M059J (cell line): ENCODE measurements around the gene TEN1. TPM values are rescaled to one million over a fixed set of nuclear protein-coding genes. Genes with fewer than 3 reads are reported as not detected.

Experiments used
- DNase-seq: peaks from one replicate; pipeline ENCODE4 v3.0.0-alpha.2; 2012; ENCODE audit warnings: low read depth
- total RNA-seq: library from RNA; depleted of rRNA; stranded (reverse); fragments of >200 nt; shearing (Covaris generic); gene quantifications from 2 replicates; pipeline ENCODE4 v1.2.3, GENCODE V29; 2014

Gene TEN1
- total RNA-seq, 1 experiment from 2014 or later: 14.3 TPM

GRCh38 chr17:76005263-76006149 is 26.5 kb downstream of the TEN1 start:
- DNase-seq: peak; percentile 54

DNA sequence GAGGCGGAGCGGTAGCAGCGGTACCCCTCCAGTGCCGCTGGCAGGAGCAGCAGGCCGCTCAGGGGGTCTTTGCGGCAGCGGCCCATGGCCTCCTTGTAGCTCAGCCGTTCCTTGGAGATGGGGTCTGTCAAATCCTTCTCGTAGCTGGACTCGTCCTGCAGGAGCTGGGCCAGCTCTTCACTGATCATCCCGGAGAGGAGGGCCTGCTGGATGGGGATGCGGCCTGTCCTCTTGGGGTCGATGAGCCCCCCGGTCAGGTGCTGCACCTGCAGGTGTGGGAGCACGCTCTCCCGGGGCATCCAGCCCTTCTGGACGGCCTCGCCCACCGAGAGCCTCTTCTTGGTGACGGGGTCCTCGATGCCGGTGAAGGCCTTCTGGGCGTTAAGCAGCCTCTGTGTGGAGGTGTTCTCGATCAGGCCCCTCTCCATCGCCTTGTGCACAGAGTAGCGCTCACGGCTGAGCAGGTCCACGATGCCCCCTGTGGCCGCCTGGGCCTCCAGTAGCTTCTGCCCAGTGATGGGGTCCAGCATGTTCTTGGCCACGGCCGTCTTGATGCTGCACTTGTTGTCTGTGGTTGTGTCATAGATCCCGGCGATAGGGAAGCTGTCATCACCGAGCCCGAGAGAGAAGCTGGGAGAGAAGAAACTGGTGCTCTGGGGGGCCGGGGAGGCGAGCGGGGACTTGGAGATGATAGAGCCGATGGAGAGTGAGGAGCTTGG is 28.2 kb downstream of the TEN1 start:
- DNase-seq: no peak

DNA sequence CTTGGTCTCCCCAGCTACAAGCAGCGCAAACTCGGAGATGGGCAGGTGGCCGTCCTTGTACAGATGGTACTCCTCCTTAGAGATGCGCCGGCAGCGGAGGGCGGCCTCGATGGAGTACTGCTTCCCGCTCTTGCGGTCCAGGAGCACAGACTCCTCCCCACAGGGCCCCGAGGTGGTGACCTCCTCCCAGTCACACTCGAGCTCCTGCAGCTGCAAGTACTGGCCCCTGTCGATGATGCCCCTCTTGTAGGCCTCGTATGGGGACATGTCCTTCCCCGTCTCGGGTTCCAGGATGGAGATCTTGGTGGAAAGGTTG is 28.8 kb downstream of the TEN1 start:
- no peak for DNase-seq

DNA sequence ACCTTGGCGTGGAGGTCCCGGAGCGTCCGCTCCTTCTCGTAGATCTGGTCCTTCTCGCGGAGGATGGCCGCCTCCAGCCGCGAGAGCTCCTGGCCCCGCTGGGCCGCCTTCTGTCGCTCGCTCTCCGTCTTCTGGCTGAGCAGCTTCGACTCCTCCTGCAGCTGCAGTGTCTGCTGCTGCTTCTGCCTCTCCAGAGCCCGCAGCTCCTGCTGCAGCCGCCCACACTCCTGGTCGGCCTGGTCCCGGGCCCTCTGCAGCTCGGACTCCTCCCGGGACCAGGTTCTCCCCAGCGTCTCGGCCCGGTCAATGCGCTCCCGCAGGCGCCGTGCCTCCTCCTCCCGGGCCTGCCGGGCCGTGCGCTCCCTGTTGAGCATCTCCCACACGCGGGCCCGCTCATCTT is 29.2 kb downstream of the TEN1 start:
- DNase-seq: no peak

GRCh38 chr17:76008630-76009425 is 29.8 kb downstream of the TEN1 start:
- no peak for DNase-seq

DNA sequence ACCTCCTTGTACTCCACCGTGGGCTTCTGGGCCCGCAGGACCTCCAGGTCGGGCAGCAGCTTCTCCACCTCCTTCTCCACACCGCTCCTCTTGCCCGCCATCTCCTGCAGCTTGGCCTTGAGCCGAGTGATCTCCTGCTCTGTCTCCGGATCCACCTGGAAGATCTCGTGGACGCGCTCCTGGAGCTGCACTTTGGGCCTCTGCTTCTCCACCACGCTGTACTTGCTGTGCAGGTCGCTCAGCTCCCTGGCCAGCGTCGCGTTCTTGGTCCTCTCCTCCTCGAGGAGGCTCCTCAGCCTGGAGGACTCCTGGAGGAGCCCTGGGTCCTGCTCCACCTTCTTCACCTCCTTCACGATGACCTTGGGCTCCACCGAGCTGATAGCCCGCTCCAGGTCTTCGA is 30.4 kb downstream of the TEN1 start:
- no peak for DNase-seq

DNA sequence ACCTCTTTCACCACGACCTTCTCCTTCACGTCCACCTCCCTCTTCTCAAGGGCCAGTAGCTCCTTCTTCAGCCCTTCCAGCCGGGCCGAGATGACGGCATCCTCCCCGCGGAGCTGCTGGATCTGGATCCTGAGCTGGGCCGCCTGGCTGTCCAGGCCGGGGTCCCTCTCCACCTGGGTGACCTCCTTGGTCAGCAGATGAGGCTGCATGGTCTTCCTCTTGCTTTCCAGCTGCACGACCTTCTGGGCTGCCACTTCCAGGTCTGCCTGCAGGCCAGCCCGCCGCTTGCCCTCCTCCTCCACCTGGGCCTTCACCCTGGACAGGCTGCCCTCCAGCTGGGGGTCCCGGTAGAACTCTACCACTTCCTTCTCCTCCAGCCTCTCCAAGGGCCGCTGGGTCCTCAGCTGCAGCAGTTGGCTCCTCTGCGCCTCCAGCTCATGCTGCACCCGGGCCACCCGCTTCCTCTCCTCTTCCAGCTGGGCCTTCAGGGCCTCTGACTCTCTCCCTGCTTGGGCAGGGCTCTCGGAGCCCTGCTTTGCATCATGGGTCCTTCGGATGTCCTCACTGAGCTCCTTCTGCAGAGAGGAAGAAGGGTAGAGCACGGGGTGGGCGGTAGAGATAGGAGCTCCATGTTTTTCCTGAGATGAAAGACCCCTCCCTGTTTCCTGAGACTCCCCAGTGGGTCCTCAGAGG is 31.1 kb downstream of the TEN1 start:
- no peak for DNase-seq

DNA sequence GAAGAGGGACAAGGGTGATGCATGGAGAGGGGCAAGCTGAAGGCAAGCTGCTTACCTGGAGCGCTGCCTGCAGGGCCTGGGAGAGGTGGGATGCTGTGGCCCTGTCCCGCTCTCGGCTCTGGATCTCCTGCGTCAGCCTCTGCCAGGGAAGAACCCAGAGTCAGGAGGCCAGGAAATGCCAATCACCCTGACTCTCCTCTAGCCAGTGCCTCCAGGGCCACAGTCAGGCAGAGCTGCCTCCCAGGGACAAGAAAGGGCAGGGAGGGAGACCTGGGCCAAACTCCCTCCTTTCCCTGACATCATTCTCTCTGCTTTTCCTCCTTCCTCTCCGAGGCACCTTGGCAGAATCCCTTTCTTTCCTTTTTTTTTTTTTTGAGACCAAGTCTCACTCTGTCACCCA is 32.9 kb downstream of the TEN1 start:
- DNase-seq: peak; percentile 66

- DNase-seq: no peak
Observed at GRCh38 chr17:76013377-76013932, 34.4 kb downstream of the TEN1 start.

DNA sequence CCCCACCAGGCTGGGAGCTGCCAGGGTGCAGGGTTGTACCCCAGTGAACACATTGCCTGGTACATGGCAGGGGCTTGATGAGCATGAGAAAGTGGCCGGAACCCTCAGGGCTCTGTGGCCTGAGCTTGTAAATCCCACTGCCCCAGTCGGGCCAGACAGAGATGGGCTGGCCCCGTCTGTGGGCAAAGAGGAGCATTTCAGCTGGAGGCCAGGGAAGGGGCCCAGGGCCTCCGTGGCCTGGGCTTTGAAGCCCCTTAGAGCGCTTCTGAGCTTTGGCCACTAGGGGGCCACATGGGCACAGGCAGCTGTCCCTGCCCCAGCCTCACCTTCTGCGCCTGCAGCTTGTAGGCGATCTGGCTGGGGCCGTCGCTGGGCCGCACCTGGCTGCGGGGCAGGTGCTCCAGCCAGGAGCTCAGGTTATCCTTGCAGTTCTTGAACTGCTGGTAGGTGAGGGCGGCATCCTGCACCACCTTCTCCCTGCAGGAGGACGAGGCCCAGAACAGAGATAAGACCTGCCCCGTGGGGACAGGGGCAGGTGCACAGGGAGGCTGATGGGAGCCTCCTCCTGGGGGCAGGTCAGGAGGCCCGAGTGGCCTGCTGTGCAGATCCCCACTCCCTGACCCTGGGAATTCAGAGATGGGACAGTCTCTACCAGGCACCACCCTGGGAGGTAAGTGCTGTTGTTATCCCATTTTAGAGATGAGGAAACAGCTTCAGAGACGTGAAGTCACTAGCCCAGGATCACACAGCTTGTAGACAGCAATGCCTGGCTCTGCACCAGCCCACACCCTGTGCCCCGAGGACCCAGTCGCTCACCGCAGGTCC is 35.3 kb downstream of the TEN1 start:
- DNase-seq: peak; percentile 61

DNA sequence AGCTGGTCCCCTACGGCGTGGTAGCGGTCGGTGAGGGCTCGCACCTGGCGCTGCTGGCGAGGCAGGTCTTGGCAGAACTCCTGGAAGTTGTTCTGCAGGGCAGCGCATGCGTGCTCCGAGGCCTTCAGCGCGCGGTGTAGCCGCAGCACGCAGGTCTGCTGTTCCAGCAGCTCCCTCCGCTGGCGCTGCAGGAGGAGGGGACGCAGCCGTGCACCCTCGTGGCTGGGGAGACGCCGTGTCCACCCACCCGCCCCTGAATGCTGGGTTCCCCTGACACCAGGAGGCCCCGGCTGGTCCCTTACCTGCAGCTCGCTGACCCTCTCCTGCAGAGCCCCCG is 35.9 kb downstream of the TEN1 start:
- DNase-seq: peak; percentile 31

DNA sequence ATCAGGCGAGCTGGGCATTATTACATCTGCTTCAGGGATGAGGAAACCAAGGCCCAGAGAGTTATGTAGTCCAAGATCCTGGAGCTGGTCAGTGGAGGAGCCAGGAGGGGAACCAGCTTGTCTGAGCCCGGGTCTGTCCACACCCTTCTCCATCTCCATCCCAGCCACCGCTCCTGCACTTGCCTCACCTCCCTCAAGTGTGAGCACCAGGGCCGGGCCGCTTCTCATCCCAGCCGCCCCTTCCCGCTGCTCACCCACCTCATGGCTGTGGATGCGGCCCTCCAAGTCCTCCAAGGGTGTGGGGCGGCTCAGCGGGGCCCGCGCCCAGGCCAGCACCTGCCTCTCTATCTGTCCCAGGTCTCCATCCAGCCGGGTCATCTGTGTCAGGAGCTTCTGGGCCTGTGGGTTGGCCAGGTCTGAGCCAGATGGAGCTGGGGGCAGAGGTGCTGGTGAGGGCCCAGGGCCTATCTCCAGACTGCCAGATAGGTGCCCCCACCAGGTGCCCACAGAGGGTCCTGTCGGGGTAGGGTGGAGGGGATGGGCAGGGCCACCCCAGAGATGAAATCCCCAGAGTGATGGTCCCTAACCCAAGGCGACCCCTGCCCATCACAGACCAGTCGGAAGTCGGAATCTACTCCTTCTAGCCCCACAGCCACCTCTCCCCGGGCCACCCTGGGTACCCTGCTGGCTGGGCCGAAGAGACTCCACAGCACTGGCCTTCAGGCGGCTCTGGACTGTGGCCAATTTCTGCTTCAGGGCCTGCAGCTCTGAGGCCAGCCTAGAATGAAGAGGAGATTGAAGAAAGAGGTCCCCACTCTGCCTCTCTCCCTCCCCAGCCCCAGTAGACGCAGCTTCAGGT is 38.7 kb downstream of the TEN1 start:
- DNase-seq: no peak

GRCh38 chr17:76018340-76018680 is 39.3 kb downstream of the TEN1 start:
- DNase-seq: no peak

DNA sequence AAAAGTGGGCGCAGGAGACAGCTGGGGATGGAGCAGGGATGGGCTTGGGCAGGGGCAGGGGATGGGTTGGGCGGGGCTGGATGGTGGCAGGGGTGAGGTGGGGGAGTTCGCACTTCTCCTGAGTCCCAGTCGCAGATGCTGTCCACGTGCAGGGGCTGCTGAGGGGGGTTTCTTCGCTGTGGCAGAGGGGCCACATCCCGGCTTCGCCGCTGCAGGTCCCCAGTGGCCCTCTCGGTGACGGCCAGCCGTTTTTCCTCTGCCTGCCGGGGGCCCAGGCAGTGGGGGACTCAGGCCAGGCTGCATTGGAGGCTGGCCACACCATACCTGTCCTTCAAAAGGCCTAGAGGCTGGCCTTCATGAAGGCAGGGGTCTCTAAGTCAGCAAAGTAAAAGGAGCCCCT is 39.8 kb downstream of the TEN1 start:
- no peak for DNase-seq

- no peak for DNase-seq
Observed at GRCh38 chr17:76019833-76020467, 40.9 kb downstream of the TEN1 start.

GRCh38 chr17:76022285-76022684 is 43.2 kb downstream of the TEN1 start:
- DNase-seq: no peak

GRCh38 chr17:76022973-76023899 is 44.2 kb downstream of the TEN1 start:
- DNase-seq: no peak

DNA sequence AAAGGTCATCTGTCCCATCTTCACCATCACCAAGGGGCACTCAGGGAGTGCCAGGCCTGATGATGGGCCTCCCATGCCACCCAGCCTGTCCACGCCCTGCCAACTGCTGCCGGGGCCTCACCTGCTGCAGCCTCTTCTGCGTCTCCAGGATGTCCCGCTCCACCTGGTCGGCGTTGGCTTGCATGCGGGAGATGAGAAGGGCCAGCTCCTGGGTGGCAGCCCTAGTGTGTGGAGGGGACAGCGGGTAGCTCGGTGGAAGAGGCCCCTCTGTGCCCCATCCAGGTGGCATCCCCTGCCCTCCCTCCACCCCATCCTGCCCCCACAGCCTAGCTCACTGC is 44.8 kb downstream of the TEN1 start:
- no peak for DNase-seq

DNA sequence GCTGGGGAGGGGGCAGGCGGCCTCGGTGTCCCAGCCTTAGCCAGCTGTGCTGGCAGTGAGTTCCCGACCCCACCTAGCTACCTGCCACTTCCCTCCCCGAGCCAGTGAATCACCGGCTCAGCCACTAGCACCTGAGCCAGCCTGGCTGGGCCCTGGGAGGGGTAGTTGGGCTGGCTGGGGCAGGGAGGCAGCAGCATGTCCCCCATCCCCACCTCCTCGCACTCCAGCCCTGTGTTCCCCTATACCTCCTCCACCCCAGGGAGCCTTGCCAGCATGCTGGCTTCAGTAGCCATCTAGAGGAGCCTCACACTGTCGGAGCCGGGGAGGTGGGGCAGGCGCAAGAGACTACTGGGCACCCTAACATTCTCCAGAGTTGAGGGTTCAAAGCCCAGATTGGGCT is 45.3 kb downstream of the TEN1 start:
- DNase-seq: no peak
